HFFc6 (cell line): ENCODE data around the gene AKAP13. TPM values are rescaled to one million over a fixed set of nuclear protein-coding genes. Genes with fewer than 3 reads are reported as not detected.

Experiments used
- DNase-seq: peaks from one replicate; pipeline ENCODE4 v3.0.0-alpha.2; 2018
- H3K27ac Mint-ChIP-seq: 2 replicates; pipeline ENCODE4 v1.8.0; 2020; ENCODE audit warnings: mild to moderate bottlenecking, mixed read lengths
- H3K27me3 Mint-ChIP-seq: 2 replicates; pipeline ENCODE4 v1.8.0; 2021; ENCODE audit warnings: mild to moderate bottlenecking, moderate library complexity, mixed read lengths; ENCODE audit not compliant: insufficient read depth
- H3K36me3 Mint-ChIP-seq: 2 replicates; pipeline ENCODE4 v1.8.0; 2021; ENCODE audit warnings: low read depth, mixed read lengths
- H3K4me1 Mint-ChIP-seq: 2 replicates; pipeline ENCODE4 v1.8.0; 2020; ENCODE audit warnings: low read depth, mixed read lengths
- H3K4me3 Mint-ChIP-seq: 2 replicates; pipeline ENCODE4 v1.8.0; 2020; ENCODE audit warnings: mild to moderate bottlenecking, moderate library complexity, mixed read lengths
- H3K9me3 Mint-ChIP-seq: 2 replicates; pipeline ENCODE4 v1.8.0; 2020; ENCODE audit warnings: mild to moderate bottlenecking, mixed read lengths
- CTCF ChIP-seq: fragments of 200-600 bp; sonication (generic); IDR thresholded peaks from 2 replicates; pipeline ENCODE4 v1.5.0; 2021; ENCODE audit warnings: antibody characterized with exemption, mild to moderate bottlenecking
- total RNA-seq, 6 experiments: library from RNA; stranded (reverse); fragmentation: NEBNext Ultra II Directional; extraction: Animal tissue kit (Norgen Biotek cat#: 25700); gene quantifications; 2 replicates in 1 of 6; 3 replicates in 5 of 6; pipeline ENCODE4 v1.2.3, GENCODE V29; 2021

AKAP13 gene
- total RNA-seq, 6 experiments from 2014 or later = 29.0 to 51.3 (median 35.6) TPM

GRCh38 chr15:85692873-85693272, 312.5 kb downstream of the AKAP13 start:
- no peak for DNase-seq
- peaks cover 25% of the 10 kb centered on the region for H3K36me3 Mint-ChIP-seq
- no peak overlapping the region for H3K27ac Mint-ChIP-seq
- no peaks in the 10 kb centered on the region; the same call in 1 of the 2 replicates for H3K27me3 Mint-ChIP-seq
- H3K9me3 Mint-ChIP-seq = no peaks in the 10 kb centered on the region
- no peak overlapping the region for H3K4me3 Mint-ChIP-seq
- no peak for TF ChIP-seq CTCF
- H3K4me1 Mint-ChIP-seq = no peaks in the 10 kb centered on the region

- Mint-ChIP-seq H3K4me3 (no peak overlapping the region), H3K36me3 (peaks cover 25% of the 10 kb centered on the region), H3K27me3 (no peaks in the 10 kb centered on the region; the same call in 1 of the 2 replicates), H3K27ac (no peak overlapping the region), H3K9me3 (no peaks in the 10 kb centered on the region), H3K4me1 (no peaks in the 10 kb centered on the region)
- TF ChIP-seq CTCF = no peak
- DNase-seq = no peak
Measured at GRCh38 chr15:85693277-85693676, 312.9 kb downstream of the AKAP13 start.

- TF ChIP-seq CTCF = no peak
- Mint-ChIP-seq H3K36me3 (peaks cover 25% of the 10 kb centered on the region), H3K27ac (no peak overlapping the region), H3K4me3 (no peak overlapping the region), H3K4me1 (no peaks in the 10 kb centered on the region), H3K9me3 (no peaks in the 10 kb centered on the region), H3K27me3 (no peaks in the 10 kb centered on the region; the same call in 1 of the 2 replicates)
- no peak for DNase-seq
Measured at GRCh38 chr15:85694091-85694490, 313.7 kb downstream of the AKAP13 start.

- Mint-ChIP-seq H3K27me3 (no peaks in the 10 kb centered on the region), H3K4me1 (peaks cover 22% of the 10 kb centered on the region), H3K9me3 (no peaks in the 10 kb centered on the region), H3K27ac (no peak overlapping the region), H3K36me3 (peaks cover 5% of the 10 kb centered on the region), H3K4me3 (no peak overlapping the region)
- no peak for TF ChIP-seq CTCF
- no peak for DNase-seq
Measured at GRCh38 chr15:85700767-85701166, 320.4 kb downstream of the AKAP13 start.

GRCh38 chr15:85702321-85703101, 322.1 kb downstream of the AKAP13 start:
- DNase-seq = no peak

More at GRCh38 chr15:85702321-85703101, 322.1 kb downstream of the AKAP13 start:
- Mint-ChIP-seq H3K4me1 (peaks cover 39% of the 10 kb centered on the region), H3K9me3 (no peaks in the 10 kb centered on the region), H3K4me3 (no peak overlapping the region), H3K27me3 (peaks cover 2% of the 10 kb centered on the region; the same call in 1 of the 2 replicates), H3K27ac (no peak overlapping the region), H3K36me3 (peaks cover 9% of the 10 kb centered on the region)
- TF ChIP-seq CTCF = no peak
